ENCODE data around the gene AURKA. TPM values are rescaled to one million over a fixed set of nuclear protein-coding genes. Genes with fewer than 3 reads are reported as not detected.
"Not testable (repeated sequence)": the region's sequence is repeated elsewhere in the genome, so short reads cannot be mapped to it uniquely, and the experiment has no call there.

Gene AURKA
- total RNA-seq, 1 donor from 2014 or later, result 14.5 TPM

GRCh38 chr20:56358070-56358469 lies 33.9 kb downstream of the AURKA start:
- ATAC-seq, result no peak

- no peak for ATAC-seq
These were observed 38.7 kb downstream of the AURKA start for GRCh38 chr20:56353356-56353755.

DNA sequence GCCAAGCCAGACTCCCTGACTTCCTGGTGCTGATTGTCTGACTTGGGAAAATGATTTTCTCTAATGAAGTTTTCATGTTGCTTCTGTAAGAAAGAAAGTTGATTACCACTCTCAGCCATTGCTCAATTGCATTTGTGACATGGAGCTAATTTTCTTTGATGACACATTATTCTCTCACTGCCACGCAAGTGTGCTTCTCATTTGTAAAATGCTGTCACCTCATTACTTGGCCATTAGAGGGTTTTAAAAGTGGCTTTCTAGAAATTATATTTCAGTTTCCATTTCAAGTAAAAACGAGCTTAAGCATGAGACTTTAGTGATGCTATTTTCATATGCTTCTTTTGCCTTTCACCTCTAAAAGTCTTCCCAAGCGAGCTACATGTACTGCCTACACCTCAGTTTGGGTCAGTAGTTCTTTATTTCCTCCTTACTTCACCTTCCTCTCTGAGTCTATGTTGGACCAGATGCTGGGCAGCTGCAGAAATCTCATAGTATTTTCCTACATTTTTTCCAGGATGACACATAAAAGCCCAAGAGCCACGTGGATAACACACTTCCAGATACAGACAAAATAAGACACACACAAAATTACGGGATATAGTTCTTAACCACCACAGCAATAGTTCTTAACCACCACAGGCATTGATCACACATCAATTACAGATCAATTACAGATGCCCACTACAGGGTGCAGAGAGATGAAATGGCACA lies 39.5 kb downstream of the AURKA start:
- ATAC-seq, result no peak

DNA sequence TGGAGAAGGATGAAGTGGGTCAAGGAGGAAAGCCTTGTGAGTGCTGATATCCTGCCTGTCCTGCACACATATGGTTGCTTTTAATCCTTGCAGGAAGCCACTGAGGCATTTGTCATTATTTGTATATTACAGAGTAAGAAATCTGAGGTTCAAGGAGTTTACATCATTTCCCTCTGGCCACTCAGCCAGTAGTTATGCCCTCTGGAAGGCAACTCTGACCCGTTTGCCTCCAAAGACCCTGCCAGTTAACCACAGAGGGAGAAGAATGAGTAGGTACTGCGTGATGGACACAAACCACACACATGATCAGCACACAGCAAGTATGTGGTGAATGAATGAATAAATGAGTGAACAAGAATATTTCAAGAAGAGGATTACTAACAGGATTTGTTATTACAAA lies 41.2 kb downstream of the AURKA start:
- no peak for ATAC-seq

DNA sequence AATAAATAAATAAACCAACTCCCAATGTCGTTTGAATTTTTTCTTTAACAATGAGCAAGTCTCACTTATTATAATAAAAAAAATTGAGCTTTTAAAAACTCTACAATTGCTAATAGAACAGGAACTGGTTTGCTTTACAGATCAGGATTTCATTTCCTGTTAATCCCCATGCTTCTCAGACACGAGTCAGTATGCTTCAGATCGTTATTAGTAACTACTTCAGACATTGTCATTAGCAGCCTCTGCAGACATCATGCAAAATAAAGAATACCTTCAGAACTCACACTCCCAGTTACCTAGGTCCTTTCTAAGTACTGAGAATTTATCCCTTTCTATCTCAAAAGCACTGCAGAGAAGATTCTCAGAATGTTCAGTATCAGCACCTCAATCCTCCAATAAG lies 43.3 kb downstream of the AURKA start:
- peak; percentile 73 for ATAC-seq

GRCh38 chr20:56348305-56348693 lies 43.7 kb downstream of the AURKA start:
- ATAC-seq, result no peak

- ATAC-seq, result no peak
These were observed 44.2 kb downstream of the AURKA start for GRCh38 chr20:56347628-56348304.

GRCh38 chr20:56345911-56346310 lies 46.1 kb downstream of the AURKA start:
- ATAC-seq, result no peak

DNA sequence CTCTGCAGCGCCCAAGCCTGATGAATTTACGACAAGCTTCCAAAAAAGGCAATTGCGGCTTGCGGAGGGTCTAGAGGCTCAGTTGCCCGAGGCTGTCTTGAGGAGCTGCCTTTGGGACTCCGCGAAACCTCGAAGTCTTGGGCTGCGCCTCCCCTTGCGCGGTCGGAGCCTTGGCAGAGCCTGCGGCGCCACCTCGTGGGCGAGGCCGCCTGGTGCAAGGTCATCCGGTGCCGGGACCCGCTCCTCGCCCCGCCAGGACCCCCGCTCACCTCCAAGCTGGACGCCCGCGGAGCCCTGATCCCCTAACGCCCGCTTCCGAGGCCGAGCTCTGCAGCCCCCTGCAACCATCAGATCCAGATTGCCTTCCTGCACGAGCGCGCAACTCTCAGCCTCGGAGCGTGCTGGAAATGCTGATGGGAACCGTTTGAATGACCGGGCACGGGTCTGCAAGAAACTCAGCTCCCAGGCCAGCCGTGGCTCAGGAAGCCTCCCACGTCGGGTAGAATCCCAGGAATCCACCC lies 48.1 kb downstream of the AURKA start:
- ATAC-seq, result peak; percentile 69

GRCh38 chr20:56342783-56343182 lies 49.2 kb downstream of the AURKA start:
- ATAC-seq, result no peak

DNA sequence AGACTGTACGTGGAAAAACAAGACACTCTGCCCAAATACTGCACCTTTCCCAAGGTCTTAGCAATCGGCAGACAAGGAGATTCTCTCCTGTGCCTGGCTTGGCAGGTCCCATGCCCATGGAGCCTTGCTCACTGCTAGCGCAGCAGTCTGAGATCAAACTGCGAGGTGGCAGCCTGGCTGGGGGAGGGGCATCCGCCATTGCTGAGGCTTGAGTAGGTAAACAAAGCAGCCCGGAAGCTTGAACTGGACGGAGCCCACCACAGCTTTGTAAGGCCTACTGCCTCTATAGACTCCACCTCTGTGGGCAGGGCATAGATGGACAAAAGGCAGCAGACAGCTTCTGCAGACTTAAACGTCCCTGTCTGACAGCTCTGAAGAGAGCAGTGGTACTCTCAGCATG lies 55.3 kb downstream of the AURKA start:
- ATAC-seq, result not testable (repeated sequence)

- ATAC-seq, result no peak
These were observed 63.2 kb downstream of the AURKA start for GRCh38 chr20:56328861-56329260.

DNA sequence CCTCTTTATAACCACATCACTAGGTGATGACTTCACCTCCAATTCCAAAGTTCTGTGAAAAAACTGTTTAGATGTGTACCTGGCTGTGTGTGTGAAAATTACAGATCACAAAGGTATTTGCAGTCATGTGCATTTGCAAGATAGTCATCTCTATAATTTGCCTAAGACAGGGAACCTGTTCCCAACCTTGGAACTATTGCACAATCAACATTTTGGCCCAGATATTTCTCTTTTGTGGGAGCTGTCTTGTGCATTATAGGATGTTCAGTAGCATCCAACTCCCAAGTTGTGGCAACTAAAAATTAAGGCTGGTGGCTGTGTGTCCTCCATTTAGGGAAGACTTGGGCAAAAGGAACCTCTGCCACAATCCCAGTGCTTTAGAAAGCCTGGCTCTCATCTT lies 67.2 kb downstream of the AURKA start:
- ATAC-seq, result no peak

DNA sequence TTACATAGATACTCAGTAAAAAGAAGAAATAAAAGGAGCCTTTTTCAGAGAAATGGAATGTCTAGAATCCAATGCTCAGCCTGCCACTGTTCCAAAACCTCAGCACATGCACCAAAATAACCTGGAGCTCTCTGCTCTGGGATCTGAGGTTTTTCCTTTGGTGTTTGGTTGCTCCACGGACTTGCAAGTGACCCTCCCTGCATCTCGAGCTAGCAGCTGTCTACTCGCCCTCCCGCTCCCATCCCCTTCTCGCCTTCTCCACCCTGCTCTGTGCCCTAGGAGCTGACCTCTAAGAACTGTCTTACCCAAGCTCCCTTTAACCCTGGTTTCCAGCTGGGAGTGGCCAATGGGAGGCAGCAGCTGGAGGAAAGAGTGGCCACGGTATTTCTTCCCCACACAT lies 68.4 kb downstream of the AURKA start:
- no peak for ATAC-seq

DNA sequence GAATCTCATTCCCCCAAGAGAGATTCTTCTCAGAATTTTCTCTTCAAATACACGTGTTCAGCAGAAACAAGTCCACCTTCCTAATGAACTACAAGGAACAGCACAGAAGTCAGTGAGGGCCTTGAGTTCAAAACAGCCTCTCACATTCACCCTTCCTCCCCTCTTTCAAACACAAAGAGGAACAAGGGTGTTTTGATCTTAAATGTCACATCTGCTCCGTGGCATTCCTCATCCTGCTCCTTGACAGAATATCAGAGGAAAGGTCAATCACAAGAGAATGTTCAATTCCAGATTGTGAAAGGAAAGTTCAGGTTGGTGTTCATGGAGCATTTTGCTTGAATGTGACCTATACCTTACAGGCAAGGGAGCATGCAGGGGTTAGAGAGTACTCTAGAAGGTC lies 68.8 kb downstream of the AURKA start:
- ATAC-seq, result no peak

GRCh38 chr20:56322681-56323080 lies 69.3 kb downstream of the AURKA start:
- ATAC-seq, result no peak

Other genes starting within 250 kb of the AURKA start
- gene MC3R, start 143.5 kb downstream of the AURKA start, total RNA-seq, result not detected
- 24.7 TPM for gene FAM210B, start 33.2 kb downstream of the AURKA start, total RNA-seq
- 18.5 TPM for gene CSTF1, start 430 bp upstream of the AURKA start, total RNA-seq
- gene CASS4, start 20.0 kb upstream of the AURKA start, total RNA-seq, result 0.28 TPM
- gene RTF2, start 76.4 kb upstream of the AURKA start, total RNA-seq, result 51.0 TPM
- gene FAM209A, start 132.5 kb upstream of the AURKA start, total RNA-seq, result not detected
- gene FAM209B, start 141.0 kb upstream of the AURKA start, total RNA-seq, result 0.44 TPM
- gene TFAP2C, start 237.1 kb upstream of the AURKA start, total RNA-seq, result 30.8 TPM

Measured in esophagus mucosa (tissue), 1 donor.